Measurements from ENCODE around the gene EFNB2.
A peak's percentile ranks its signal among the peaks of the same experiment; 100 is the strongest.

Gene EFNB2

GRCh38 chr13:106445996-106446395 lies 89.5 kb downstream of the EFNB2 start:
- TF ChIP-seq CTCF (conservative IDR thresholded peaks at IDR 0.05; ENCODE audit: low read length) = no peak
- H3K4me3 ChIP-seq (ENCODE audit: low read length) = no peak overlapping the region
- peak; percentile 58 for DNase-seq (ENCODE audit: low read depth)

- no peak for DNase-seq (ENCODE audit: low read depth)
- no peak overlapping the region for H3K4me3 ChIP-seq (ENCODE audit: low read length)
- no peak for TF ChIP-seq CTCF (conservative IDR thresholded peaks at IDR 0.05; ENCODE audit: low read length)
Measured at GRCh38 chr13:106443607-106444322, 91.7 kb downstream of the EFNB2 start.

GRCh38 chr13:106440866-106441265 lies 94.6 kb downstream of the EFNB2 start:
- H3K4me3 ChIP-seq (ENCODE audit: low read length) = no peak overlapping the region
- TF ChIP-seq CTCF (conservative IDR thresholded peaks at IDR 0.05; ENCODE audit: low read length) = no peak
- no peak for DNase-seq (ENCODE audit: low read depth)
